Adrenal gland (tissue), 12 donors: Measurements from ENCODE around the gene PDS5B. TPM values are rescaled to one million over a fixed set of nuclear protein-coding genes. Genes with fewer than 3 reads are reported as not detected.

ENCODE experiments used
- DNase-seq, 7 donors: peaks; one replicate each; pipeline ENCODE4 v3.0.0-alpha.2; 2019 to 2020
- H3K27ac ChIP-seq, 5 donors: fragments of 200-600 bp; sonication (generic) in 4 of 5; 1 replicate in 3 of 5; 2 replicates in 2 of 5; pipeline versions ENCODE4 v1.5.1 to v1.8.0; 2016 to 2020; ENCODE audit warnings: mild to moderate bottlenecking in 1 of 5
- H3K27me3 ChIP-seq: fragments of 200-600 bp; 2 replicates; pipeline ENCODE4 v1.8.0; 2021
- H3K36me3 ChIP-seq, 2 donors: fragments of 200-600 bp; replicated peaks in 1 of 2; 1 replicate in 1 of 2; 2 replicates in 1 of 2; pipeline versions ENCODE4 v1.5.1 to v1.8.0; 2018 to 2022
- H3K4me1 ChIP-seq, 2 donors: fragments of 200-600 bp; replicated peaks in 1 of 2; 1 replicate in 1 of 2; 2 replicates in 1 of 2; pipeline versions ENCODE4 v1.5.1 to v1.8.0; 2018 to 2021
- H3K4me3 ChIP-seq, 4 donors: fragments of 200-600 bp; sonication (generic) in 3 of 4; one replicate each; pipeline ENCODE4 v1.5.1; 2016 to 2018
- H3K9me3 ChIP-seq, 3 donors: fragments of 200-600 bp; sonication (generic) in 1 of 3; replicated peaks in 1 of 3; 1 replicate in 2 of 3; 2 replicates in 1 of 3; pipeline versions ENCODE4 v1.5.1 to v1.8.0; 2016 to 2021
- CTCF ChIP-seq, 6 experiments: fragments of 450-650 bp in 4 of 6; fragments of 200-600 bp in 2 of 6; sonication (generic) in 1 of 6; IDR thresholded peaks; 1 replicate in 5 of 6; 2 replicates in 1 of 6; pipeline versions ENCODE4 v1.5.1 to v1.8.0; 2016 to 2021; ENCODE audit warnings: antibody characterized with exemption in 6 of 6, mild to moderate bottlenecking in 2 of 6, moderate library complexity in 1 of 6
- POLR2A ChIP-seq, 2 donors: fragments of 450-650 bp; IDR thresholded peaks; one replicate each; pipeline ENCODE4 v1.6.1; 2017; ENCODE audit warnings: antibody characterized with exemption in 2 of 2, mild to moderate bottlenecking in 2 of 2, moderate library complexity in 1 of 2
- WGBS, 4 donors: extraction: QIAGEN DNeasy Blood & Tissue Kit in 2 of 4; methylation state at CpG; one replicate each; pipeline versions ENCODE4 v1.1.5 to v1.1.7; 2013 to 2017; 5-methylcytosine and 5-hydroxymethylcytosine counted together
- intact Hi-C, 2 donors: fragments of 100-400 bp; cut with DNase I; formaldehyde crosslinking; loops; one replicate each; pipeline versions ENCODE4 v1.14.1 to v1.15.0; 2022 to 2023
- polyA plus RNA-seq, 3 donors: library from polyadenylated mRNA; stranded (reverse); fragments of 200-250 nt in 2 of 3; fragments of 350-450 nt in 1 of 3; fragmentation: Illumina TruSeq in 1 of 3; extraction: RNeasy Lipid Tissue Mini Kit (QIAGEN cat#74804) in 1 of 3; gene quantifications; one replicate each; pipeline ENCODE4 v1.2.3, GENCODE V29; 2013 to 2014
- total RNA-seq, 9 donors: library from RNA; depleted of rRNA in 4 of 9; stranded (reverse); fragments of >200 nt in 4 of 9; fragments of 120-200 nt in 1 of 9; fragmentation: NEBNext Ultra II Directional in 1 of 9; extraction: Animal tissue kit (Norgen Biotek cat#: 25700) in 1 of 9; gene quantifications; one replicate each; pipeline versions ENCODE4 v1.1.0 to v1.2.4, GENCODE V29; 2013 to 2023
- donor health status: healthy with polysubstance abuse.
- donor health status: Bipolar disorder and iron deficiency.
- donor health status: DM: yes; HTN: yes; CAD: no.
- donor health status: DM: no; HTN: no; CAD: no.
- donor health status: DM: no; HTN: no; CAD: no.
- donor health status: DM: yes; HTN: yes; CAD: no.

The PDS5B gene
- total and polyA plus RNA-seq, 12 donors, result 3.9 to 59.4 (median 30.2) TPM

GRCh38 chr13:32642858-32643257 is 56.6 kb downstream of the PDS5B start:
- no peaks in the 10 kb centered on the region for H3K36me3 ChIP-seq
- H3K27me3 ChIP-seq, result no peaks in the 10 kb centered on the region
- no peak overlapping the region for H3K4me3 ChIP-seq
- no peaks in the 10 kb centered on the region for H3K9me3 ChIP-seq
- 60 to 86% (median 74%) methylated on average over 1 of the region's 1 CpG for WGBS, 4 donors
- H3K4me1 ChIP-seq, result peaks cover 0 to 17% of the 10 kb centered on the region in 2 donors
- DNase-seq, result no peak
- intact Hi-C loops, result no loop called here
- no peak overlapping the region for H3K27ac ChIP-seq
- TF ChIP-seq POLR2A (IDR thresholded peaks at IDR 0.05) (no peak), CTCF (IDR thresholded peaks at IDR 0.05) (no peak)

GRCh38 chr13:32645854-32646253 is 59.6 kb downstream of the PDS5B start:
- Histone ChIP-seq H3K9me3 (no peaks in the 10 kb centered on the region), H3K27me3 (no peaks in the 10 kb centered on the region), H3K4me1 (peaks cover 4 to 22% of the 10 kb centered on the region in 2 donors), H3K4me3 (no peak overlapping the region), H3K27ac (no peak overlapping the region), H3K36me3 (no peaks in the 10 kb centered on the region)
- 82 to 92% (median 90%) methylated on average over 2 of the region's 2 CpGs for WGBS, 4 donors
- TF ChIP-seq POLR2A (IDR thresholded peaks at IDR 0.05), result no peak
- no peak for DNase-seq
- intact Hi-C loops, result no loop called here

- 50 to 88% (median 86%) methylated on average over 1 of the region's 1 CpG for WGBS, 4 donors
- Histone ChIP-seq H3K9me3 (no peaks in the 10 kb centered on the region), H3K4me1 (peaks cover 7 to 25% of the 10 kb centered on the region in 2 donors), H3K4me3 (no peak overlapping the region), H3K27me3 (no peaks in the 10 kb centered on the region), H3K36me3 (no peaks in the 10 kb centered on the region), H3K27ac (no peak overlapping the region)
- TF ChIP-seq POLR2A (IDR thresholded peaks at IDR 0.05), result no peak
- intact Hi-C loops, result no loop called here
- no peak for DNase-seq
Measured at GRCh38 chr13:32647926-32648325, 61.7 kb downstream of the PDS5B start.

GRCh38 chr13:32650705-32651311 is 64.6 kb downstream of the PDS5B start:
- no peak overlapping the region for H3K27ac ChIP-seq
- no peaks in the 10 kb centered on the region for H3K36me3 ChIP-seq
- H3K27me3 ChIP-seq, result no peaks in the 10 kb centered on the region
- DNase-seq, result peak; percentile 52 to 80 (median 61)
- no peak for TF ChIP-seq POLR2A (IDR thresholded peaks at IDR 0.05)
- TF ChIP-seq CTCF (IDR thresholded peaks at IDR 0.05), result peak; percentile 53 to 72 (median 66)
- no peaks in the 10 kb centered on the region for H3K9me3 ChIP-seq
- WGBS, 4 donors, result 22 to 28% (median 25%) methylated on average over 3 of the region's 3 CpGs
- no peak overlapping the region for H3K4me3 ChIP-seq
- intact Hi-C loops, result no loop called here
- H3K4me1 ChIP-seq, result peaks cover 7 to 21% of the 10 kb centered on the region in 2 donors

GRCh38 chr13:32657309-32657708 is 71.1 kb downstream of the PDS5B start:
- H3K27me3 ChIP-seq, result no peaks in the 10 kb centered on the region
- H3K36me3 ChIP-seq, result no peaks in the 10 kb centered on the region
- H3K9me3 ChIP-seq, result peaks cover 0 to 8% (median 0%) of the 10 kb centered on the region in 3 donors
- intact Hi-C loops, result no loop called here
- H3K27ac ChIP-seq, result no peak overlapping the region
- no peak overlapping the region for H3K4me3 ChIP-seq
- no peak for DNase-seq
- TF ChIP-seq CTCF (IDR thresholded peaks at IDR 0.05) (no peak), POLR2A (IDR thresholded peaks at IDR 0.05) (no peak)
- 91 to 98% (median 96%) methylated on average over 3 of the region's 3 CpGs for WGBS, 4 donors
- peaks cover 0 to 3% of the 10 kb centered on the region in 2 donors for H3K4me1 ChIP-seq
